Tibial artery (tissue), 4 donors: ENCODE measurements around the gene TULP4.

Experiments used
- DNase-seq, 2 donors: peaks; one replicate each; pipeline ENCODE4 v3.0.0-alpha.2; 2019
- H3K27ac ChIP-seq, 2 donors: fragments of 200-600 bp; sonication (generic) in 1 of 2; 1 replicate in 1 of 2; 2 replicates in 1 of 2; pipeline ENCODE4 v1.5.1; 2018 to 2019; ENCODE audit warnings: mild to moderate bottlenecking in 1 of 2
- H3K27me3 ChIP-seq, 2 donors: fragments of 200-600 bp; sonication (generic) in 1 of 2; one replicate each; pipeline versions ENCODE4 v1.5.1 to v1.6.0; 2016 to 2019
- H3K36me3 ChIP-seq, 3 donors: fragments of 200-600 bp; sonication (generic) in 2 of 3; one replicate each; pipeline ENCODE4 v1.5.1; 2016 to 2019; ENCODE audit warnings: mild to moderate bottlenecking in 2 of 3
- H3K4me1 ChIP-seq, 4 donors: fragments of 200-600 bp; sonication (generic) in 2 of 4; 1 replicate in 3 of 4; 2 replicates in 1 of 4; pipeline ENCODE4 v1.5.1; 2016 to 2019
- H3K4me3 ChIP-seq, 2 donors: fragments of 200-600 bp; sonication (generic) in 1 of 2; 1 replicate in 1 of 2; 2 replicates in 1 of 2; pipeline ENCODE4 v1.5.1; 2018 to 2019; ENCODE audit warnings: mild to moderate bottlenecking in 2 of 2
- H3K9me3 ChIP-seq, 3 donors: fragments of 200-600 bp; sonication (generic) in 1 of 3; one replicate each; pipeline ENCODE4 v1.5.1; 2016 to 2019
- CTCF ChIP-seq, 2 experiments: fragments of 200-600 bp in 1 of 2; fragments of 450-650 bp in 1 of 2; IDR thresholded peaks; one replicate each; pipeline ENCODE4 v1.5.1; 2017 to 2019; ENCODE audit warnings: antibody characterized with exemption in 2 of 2, mild to moderate bottlenecking in 1 of 2, moderate library complexity in 1 of 2
- intact Hi-C: fragments of 100-400 bp; cut with DNase I; formaldehyde crosslinking; loops from one replicate; pipeline ENCODE4 v1.15.0; 2023; ENCODE audit warnings: low total_unique reads

TULP4 gene

GRCh38 chr6:158431560-158431959, 119.3 kb downstream of the TULP4 start:
- no peak for TF ChIP-seq CTCF (IDR thresholded peaks at IDR 0.05)
- no peak for DNase-seq
- Histone ChIP-seq H3K9me3 (no peaks in the 10 kb centered on the region), H3K27me3 (no peaks in the 10 kb centered on the region), H3K27ac (no peak overlapping the region), H3K4me1 (no peaks in the 10 kb centered on the region), H3K4me3 (no peak overlapping the region), H3K36me3 (peaks cover 0 to 29% (median 7%) of the 10 kb centered on the region in 3 donors)
- intact Hi-C loops = no loop called here

- no peak for DNase-seq
- Histone ChIP-seq H3K4me1 (peaks cover 0 to 11% (median 2%) of the 10 kb centered on the region in 4 donors), H3K9me3 (no peaks in the 10 kb centered on the region), H3K27me3 (no peaks in the 10 kb centered on the region), H3K4me3 (no peak overlapping the region), H3K27ac (no peak overlapping the region), H3K36me3 (peaks cover 0 to 15% (median 0%) of the 10 kb centered on the region in 3 donors)
- no peak for TF ChIP-seq CTCF (IDR thresholded peaks at IDR 0.05)
- intact Hi-C loops = no loop called here
Observed at GRCh38 chr6:158437571-158437970, 125.3 kb downstream of the TULP4 start.

- no peaks in the 10 kb centered on the region for H3K9me3 ChIP-seq
- H3K4me3 ChIP-seq = no peak overlapping the region
- intact Hi-C loops = no loop called here
Observed at GRCh38 chr6:158438226-158438625, 126.0 kb downstream of the TULP4 start.

GRCh38 chr6:158439255-158439654, 127.0 kb downstream of the TULP4 start:
- H3K27ac ChIP-seq = no peak overlapping the region
- H3K9me3 ChIP-seq = no peaks in the 10 kb centered on the region
- no peak for DNase-seq
- intact Hi-C loops = no loop called here
- peaks cover 0 to 15% (median 0%) of the 10 kb centered on the region in 3 donors for H3K36me3 ChIP-seq
- H3K27me3 ChIP-seq = no peaks in the 10 kb centered on the region
- no peak for TF ChIP-seq CTCF (IDR thresholded peaks at IDR 0.05)
- H3K4me1 ChIP-seq = peaks cover 0 to 11% (median 2%) of the 10 kb centered on the region in 4 donors
- H3K4me3 ChIP-seq = no peak overlapping the region

More at GRCh38 chr6:158438226-158438625, 126.0 kb downstream of the TULP4 start:
- no peak overlapping the region for H3K27ac ChIP-seq
- DNase-seq = no peak
- H3K4me1 ChIP-seq = peaks cover 0 to 11% (median 2%) of the 10 kb centered on the region in 4 donors
- H3K36me3 ChIP-seq = peaks cover 0 to 15% (median 0%) of the 10 kb centered on the region in 3 donors
- TF ChIP-seq CTCF (IDR thresholded peaks at IDR 0.05) = no peak
- H3K27me3 ChIP-seq = no peaks in the 10 kb centered on the region

- no peak overlapping the region for H3K4me3 ChIP-seq
- intact Hi-C loops = no loop called here
- H3K4me1 ChIP-seq = peaks cover 0 to 11% (median 2%) of the 10 kb centered on the region in 4 donors
- peak in 1 of 2 donors; percentile 43 for DNase-seq
- H3K36me3 ChIP-seq = no peaks in the 10 kb centered on the region
- H3K27me3 ChIP-seq = no peaks in the 10 kb centered on the region
- no peak overlapping the region for H3K27ac ChIP-seq
- no peak for TF ChIP-seq CTCF (IDR thresholded peaks at IDR 0.05)
- H3K9me3 ChIP-seq = no peaks in the 10 kb centered on the region
Observed at GRCh38 chr6:158441716-158442215, 129.5 kb downstream of the TULP4 start.

GRCh38 chr6:158442306-158442705, 130.0 kb downstream of the TULP4 start:
- Histone ChIP-seq H3K9me3 (no peaks in the 10 kb centered on the region), H3K36me3 (no peaks in the 10 kb centered on the region), H3K4me1 (peaks cover 0 to 11% (median 2%) of the 10 kb centered on the region in 4 donors), H3K4me3 (no peak overlapping the region), H3K27ac (no peak overlapping the region), H3K27me3 (no peaks in the 10 kb centered on the region)
- DNase-seq = no peak
- TF ChIP-seq CTCF (IDR thresholded peaks at IDR 0.05) = no peak
- intact Hi-C loops = no loop called here
